Measurements from ENCODE around the gene HTR2C. TPM values are rescaled to one million over a fixed set of nuclear protein-coding genes. Genes with fewer than 3 reads are reported as not detected.

The HTR2C gene
- total RNA-seq (2012; rRNA removed) (not detected in 2 replicates), polyA plus RNA-seq (2012; rRNA removed) (not detected in 2 replicates), Bru-seq, nascent RNA (percentile 0 among the genes with signal in this experiment), BruChase-seq, experiment 1, labeled RNA remaining after a 6-hour chase (percentile 1 among the genes with signal in this experiment), BruChase-seq, experiment 2, labeled RNA remaining after a 2-hour chase (percentile 3 among the genes with signal in this experiment)
- not detected in 2 replicates for polyA plus RNA-seq (2012; cell fraction: cytosol; rRNA removed)
- not detected in 2 replicates for polyA plus RNA-seq (2012; cell fraction: nucleus; rRNA removed; ENCODE audit: low replicate concordance)
- long read RNA-seq, result 0 reads

GRCh38 chrX:114583646-114584374 is at the start of gene HTR2C:
Gene HTR2C (plus strand): TSS chrX:114584086. CDS start chrX:114726937, 142,851 bp downstream.
- Histone ChIP-seq H3K79me1 (ENCODE audit: low read depth in 1 of 2, low read length in 2 of 2) (no peaks in the 10 kb centered on the region), H2BK5ac (ENCODE audit: low read depth, low read length, poor library complexity, severe bottlenecking) (no peak within 1 kb of the TSS), H4K5ac (ENCODE audit: low read depth, low read length) (no peak within 1 kb of the TSS), H3K9ac (ENCODE audit: low read depth, low read length) (no peak within 1 kb of the TSS), H3K9me3 (ENCODE audit: control insufficient read depth, insufficient read depth, low read length) (peaks cover 4% of the 10 kb centered on the region; the same call in 1 of the 2 replicates), H4K91ac (ENCODE audit: insufficient read depth, low read depth, low read length) (no peak within 1 kb of the TSS), H3K23ac (ENCODE audit: low read depth, low read length) (no peak within 1 kb of the TSS), H3K4ac (ENCODE audit: low read depth, low read length) (no peak within 1 kb of the TSS), H3K27me3 (ENCODE audit: control insufficient read depth, insufficient read depth, low read length) (peaks cover 41% of the 10 kb centered on the region), H2AK5ac (ENCODE audit: low read depth, low read length) (no peak within 1 kb of the TSS), H4K20me1 (ENCODE audit: insufficient read depth, low read length) (no peaks in the 10 kb centered on the region), H2AK9ac (replicated peaks; ENCODE audit: low read depth, low read length, poor library complexity) (no peak within 1 kb of the TSS), H3K18ac (ENCODE audit: low read depth, low read length) (no peak within 1 kb of the TSS), H2BK15ac (ENCODE audit: low read depth, low read length) (no peak within 1 kb of the TSS), H3K4me1 (ENCODE audit: control insufficient read depth, insufficient read depth, low read length) (no peaks in the 10 kb centered on the region), H3K56ac (ENCODE audit: extremely low read depth, insufficient read depth, low read length) (no peak within 1 kb of the TSS), H2BK120ac (ENCODE audit: low read depth, low read length) (no peak within 1 kb of the TSS), H4K8ac (ENCODE audit: low read depth in 2 of 2, low read length in 2 of 2) (no peak within 1 kb of the TSS), H2BK20ac (ENCODE audit: low read depth, low read length) (no peak within 1 kb of the TSS), H3K4me2 (ENCODE audit: low read depth, low read length) (no peak within 1 kb of the TSS), H3K4me3 (ENCODE audit: insufficient read depth, low read depth, low read length) (no peak within 1 kb of the TSS), H3K27ac (ENCODE audit: insufficient read depth, low read length) (no peak within 1 kb of the TSS), H2AFZ (replicated peaks; ENCODE audit: low read length, poor library complexity) (no peak within 1 kb of the TSS), H3K36me3 (ENCODE audit: control insufficient read depth, insufficient read depth, low read length) (no peaks in the 10 kb centered on the region), H3K14ac (replicated peaks; ENCODE audit: low read depth, low read length) (no peak within 1 kb of the TSS), H3K9me1 (ENCODE audit: insufficient read depth, low read length) (no peaks in the 10 kb centered on the region)
- BruUV-seq (replicated peaks), result no TSS peak
- CTCF ChIA-PET, result no interaction called here
- WGBS, 2 experiments (ENCODE audit: extremely low coverage in 2 of 2, insufficient read length in 1 of 2), result 15% methylated on average over 11 of the region's 34 CpGs; no CpG with 5 or more reads in 1 of the 2 experiments
- POLR2A ChIA-PET (ENCODE audit: unreplicated experiment), result no interaction called here
- dilution Hi-C loops (cut with HindIII; ENCODE audit: low sequenced_read_pairs, unreplicated experiment) (no loop called here), in situ Hi-C loops (cut with MboI; ENCODE audit: low sequenced_read_pairs) (no loop called here), intact Hi-C loops (cut with micrococcal nuclease) (no loop called here)
- DNase-seq, result no peak
- no peak for ATAC-seq (ENCODE audit: low read depth)
- TF ChIP-seq USF2 (IDR thresholded peaks at IDR 0.05; ENCODE audit: low read depth, low read length), result no peak
- no peak for TF ChIP-seq RAD21 (IDR thresholded peaks at IDR 0.05; ENCODE audit: low read length)
- TF ChIP-seq POLR2A (IDR thresholded peaks at IDR 0.05; ENCODE audit: low read depth, low read length), result no peak
- no peak for TF ChIP-seq CHD1 (IDR thresholded peaks at IDR 0.05; ENCODE audit: low read depth, low read length)
- no peak for TF ChIP-seq CTCF (conservative IDR thresholded peaks at IDR 0.05; ENCODE audit: low read depth, low read length)
- no peak for TF ChIP-seq FOS (IDR thresholded peaks at IDR 0.05; ENCODE audit: low read depth, low read length)
